Measurements from ENCODE around the gene ANKRD28.

ANKRD28 gene

GRCh38 chr3:15758295-15758694, 39.5 kb downstream of the ANKRD28 start:
- Mint-ChIP-seq H3K9me3 (no peaks in the 10 kb centered on the region), H3K4me1 (no peaks in the 10 kb centered on the region), H3K27ac (no peak overlapping the region), H3K4me3 (no peak overlapping the region), H3K27me3 (ENCODE audit: low read depth) (no peaks in the 10 kb centered on the region), H3K36me3 (ENCODE audit: low read depth) (peaks cover 13% of the 10 kb centered on the region)
- TF ChIP-seq, protein P1, sequence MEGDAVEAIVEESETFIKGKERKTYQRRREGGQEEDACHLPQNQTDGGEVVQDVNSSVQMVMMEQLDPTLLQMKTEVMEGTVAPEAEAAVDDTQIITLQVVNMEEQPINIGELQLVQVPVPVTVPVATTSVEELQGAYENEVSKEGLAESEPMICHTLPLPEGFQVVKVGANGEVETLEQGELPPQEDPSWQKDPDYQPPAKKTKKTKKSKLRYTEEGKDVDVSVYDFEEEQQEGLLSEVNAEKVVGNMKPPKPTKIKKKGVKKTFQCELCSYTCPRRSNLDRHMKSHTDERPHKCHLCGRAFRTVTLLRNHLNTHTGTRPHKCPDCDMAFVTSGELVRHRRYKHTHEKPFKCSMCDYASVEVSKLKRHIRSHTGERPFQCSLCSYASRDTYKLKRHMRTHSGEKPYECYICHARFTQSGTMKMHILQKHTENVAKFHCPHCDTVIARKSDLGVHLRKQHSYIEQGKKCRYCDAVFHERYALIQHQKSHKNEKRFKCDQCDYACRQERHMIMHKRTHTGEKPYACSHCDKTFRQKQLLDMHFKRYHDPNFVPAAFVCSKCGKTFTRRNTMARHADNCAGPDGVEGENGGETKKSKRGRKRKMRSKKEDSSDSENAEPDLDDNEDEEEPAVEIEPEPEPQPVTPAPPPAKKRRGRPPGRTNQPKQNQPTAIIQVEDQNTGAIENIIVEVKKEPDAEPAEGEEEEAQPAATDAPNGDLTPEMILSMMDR (IDR thresholded peaks at IDR 0.05; ENCODE audit: unreplicated experiment in 3 of 3): no peak

GRCh38 chr3:15757824-15758223, 40.0 kb downstream of the ANKRD28 start:
- Mint-ChIP-seq H3K4me3 (no peak overlapping the region), H3K36me3 (ENCODE audit: low read depth) (peaks cover 11% of the 10 kb centered on the region), H3K27ac (no peak overlapping the region), H3K4me1 (no peaks in the 10 kb centered on the region), H3K27me3 (ENCODE audit: low read depth) (no peaks in the 10 kb centered on the region), H3K9me3 (no peaks in the 10 kb centered on the region)
- TF ChIP-seq, protein P1 (IDR thresholded peaks at IDR 0.05; ENCODE audit: unreplicated experiment in 3 of 3): no peak

DNA sequence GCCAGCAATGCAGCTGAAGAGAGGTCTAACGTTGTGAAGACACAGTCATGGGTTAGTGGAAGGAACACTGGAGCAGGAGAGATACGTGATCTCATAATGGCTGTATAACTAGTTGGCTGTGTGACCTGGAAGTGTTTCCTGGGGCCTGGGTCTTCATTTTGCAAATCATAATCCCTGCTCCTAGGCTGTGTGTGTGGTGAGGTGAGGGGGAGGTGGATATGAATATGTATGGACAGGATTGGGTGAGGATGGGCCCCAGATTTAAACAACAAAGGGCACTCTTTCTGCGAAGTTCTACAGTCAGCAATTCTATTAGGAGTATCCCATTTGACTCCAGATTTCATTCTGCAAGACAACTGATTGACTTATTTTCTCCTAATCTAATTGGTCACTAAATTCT, 41.3 kb downstream of the ANKRD28 start:
- H3K4me1 Mint-ChIP-seq: no peaks in the 10 kb centered on the region
- no peak overlapping the region for H3K4me3 Mint-ChIP-seq
- H3K9me3 Mint-ChIP-seq: no peaks in the 10 kb centered on the region
- H3K36me3 Mint-ChIP-seq (ENCODE audit: low read depth): peaks cover 11% of the 10 kb centered on the region
- no peaks in the 10 kb centered on the region for H3K27me3 Mint-ChIP-seq (ENCODE audit: low read depth)
- H3K27ac Mint-ChIP-seq: no peak overlapping the region
- TF ChIP-seq, protein P1 (IDR thresholded peaks at IDR 0.05; ENCODE audit: unreplicated experiment in 3 of 3): no peak

GRCh38 chr3:15755780-15756179, 42.0 kb downstream of the ANKRD28 start:
- TF ChIP-seq, protein P1 (IDR thresholded peaks at IDR 0.05; ENCODE audit: unreplicated experiment in 3 of 3): no peak
- Mint-ChIP-seq H3K27me3 (ENCODE audit: low read depth) (no peaks in the 10 kb centered on the region), H3K27ac (no peak overlapping the region), H3K36me3 (ENCODE audit: low read depth) (peaks cover 11% of the 10 kb centered on the region), H3K9me3 (no peaks in the 10 kb centered on the region), H3K4me1 (no peaks in the 10 kb centered on the region), H3K4me3 (no peak overlapping the region)

DNA sequence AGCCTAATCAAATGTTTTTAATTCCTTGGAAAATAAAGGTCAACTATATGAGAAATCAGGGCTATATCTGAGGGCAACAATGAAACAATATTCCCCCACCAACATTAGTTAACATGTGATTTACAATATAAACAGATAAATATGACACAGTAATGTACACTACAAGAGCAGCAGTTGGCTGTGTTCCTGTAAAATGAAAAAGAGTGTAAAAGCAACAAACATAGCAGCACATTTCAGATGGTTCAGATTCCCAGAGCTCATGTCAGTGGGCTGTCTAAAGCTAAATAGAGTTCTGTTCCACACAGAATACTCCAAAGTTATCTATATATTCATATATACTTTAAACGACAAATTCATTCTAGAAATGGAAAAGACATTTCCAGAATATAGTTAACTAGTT, 42.6 kb downstream of the ANKRD28 start:
- Mint-ChIP-seq H3K9me3 (no peaks in the 10 kb centered on the region), H3K27me3 (ENCODE audit: low read depth) (no peaks in the 10 kb centered on the region), H3K27ac (no peak overlapping the region), H3K4me1 (no peaks in the 10 kb centered on the region), H3K36me3 (ENCODE audit: low read depth) (peaks cover 17% of the 10 kb centered on the region), H3K4me3 (no peak overlapping the region)
- TF ChIP-seq, protein P1 (IDR thresholded peaks at IDR 0.05; ENCODE audit: unreplicated experiment in 3 of 3): no peak

DNA sequence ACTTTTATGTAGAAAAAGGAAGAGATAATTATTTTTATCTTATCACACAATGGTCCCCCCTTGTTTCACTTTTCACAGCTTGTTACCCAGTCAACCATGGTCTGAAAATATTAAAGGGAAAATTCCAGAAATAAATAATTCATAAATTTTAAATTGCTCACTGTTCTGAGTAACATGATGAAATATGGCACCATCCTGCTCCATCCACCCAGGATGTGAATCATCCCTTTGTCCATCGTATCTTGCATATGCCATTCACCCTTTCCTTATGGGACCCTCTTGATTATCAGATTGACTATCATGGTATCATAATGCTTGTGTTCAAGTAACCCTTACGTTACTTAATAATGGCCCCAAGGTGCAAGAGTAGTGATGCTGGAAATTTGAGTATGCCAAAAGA, 43.7 kb downstream of the ANKRD28 start:
- TF ChIP-seq, protein P1 (IDR thresholded peaks at IDR 0.05; ENCODE audit: unreplicated experiment in 3 of 3): no peak
- Mint-ChIP-seq H3K4me3 (no peak overlapping the region), H3K4me1 (no peaks in the 10 kb centered on the region), H3K27ac (no peak overlapping the region), H3K9me3 (peaks cover 6% of the 10 kb centered on the region), H3K27me3 (ENCODE audit: low read depth) (no peaks in the 10 kb centered on the region), H3K36me3 (ENCODE audit: low read depth) (peaks cover 27% of the 10 kb centered on the region)
